EL (cell line): ENCODE results near the gene KLC1.
"Not testable (repeated sequence)": the region's sequence is repeated elsewhere in the genome, so short reads cannot be mapped to it uniquely, and the experiment has no call there.

Experiments
- DNase-seq: peaks from one replicate; pipeline ENCODE4 v3.0.0-alpha.2; 2016

The KLC1 gene

DNA sequence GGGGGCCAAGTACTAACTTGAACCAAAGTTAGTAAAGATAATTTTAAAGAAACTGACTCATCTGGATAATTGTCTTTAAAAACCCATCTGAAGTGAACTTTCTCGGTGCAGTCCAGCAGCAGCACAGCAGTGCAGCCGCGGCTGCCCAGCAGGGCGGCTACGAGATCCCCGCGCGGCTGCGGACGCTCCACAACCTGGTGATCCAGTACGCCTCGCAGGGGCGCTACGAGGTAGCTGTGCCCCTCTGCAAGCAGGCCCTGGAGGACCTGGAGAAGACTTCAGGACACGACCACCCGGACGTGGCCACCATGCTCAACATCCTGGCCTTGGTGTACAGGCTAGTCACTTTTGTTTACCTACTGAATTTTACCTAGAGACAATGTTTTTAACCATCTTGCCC is 33.6 kb downstream of the KLC1 start:
- no peak for DNase-seq

DNA sequence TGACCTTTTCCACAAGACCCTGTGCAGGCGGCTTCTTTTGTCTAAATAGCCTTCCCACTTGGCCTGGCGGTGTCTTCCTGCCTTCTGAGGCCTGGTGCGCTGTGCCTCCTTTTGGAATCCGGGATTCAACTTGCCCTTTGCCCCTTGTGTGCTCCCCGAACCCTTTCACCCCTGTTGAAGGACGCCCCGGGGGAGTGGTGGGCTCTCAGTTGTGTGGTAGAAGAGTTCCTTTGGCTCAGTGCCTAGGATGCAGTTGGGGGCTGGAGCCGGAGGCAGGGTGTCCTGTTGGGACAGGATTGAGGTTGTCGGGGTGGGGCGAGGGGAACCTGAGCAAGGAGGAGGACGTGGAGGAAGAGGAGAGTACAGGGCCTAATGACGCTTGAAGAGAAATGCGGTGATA is 34.5 kb downstream of the KLC1 start:
- no peak for DNase-seq

DNA sequence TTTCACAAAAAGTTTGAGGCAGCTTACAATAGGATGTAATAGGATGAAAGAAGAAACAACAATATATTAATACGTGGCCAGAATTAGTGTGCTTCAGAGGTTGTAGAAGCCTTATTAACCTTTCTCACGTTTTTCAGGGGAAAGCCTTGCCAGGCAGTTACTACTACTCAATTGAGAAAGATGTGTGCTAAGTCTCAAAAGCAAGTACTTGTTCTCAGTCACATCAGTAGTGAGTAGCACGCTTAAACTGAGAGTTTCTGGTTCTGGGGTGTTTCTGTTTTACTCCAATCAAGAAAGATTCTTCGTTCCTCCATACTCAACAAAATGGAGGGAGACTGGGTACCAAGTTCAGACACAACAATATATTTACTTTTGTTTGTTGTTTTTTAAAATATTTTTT is 38.7 kb downstream of the KLC1 start:
- no peak for DNase-seq

DNA sequence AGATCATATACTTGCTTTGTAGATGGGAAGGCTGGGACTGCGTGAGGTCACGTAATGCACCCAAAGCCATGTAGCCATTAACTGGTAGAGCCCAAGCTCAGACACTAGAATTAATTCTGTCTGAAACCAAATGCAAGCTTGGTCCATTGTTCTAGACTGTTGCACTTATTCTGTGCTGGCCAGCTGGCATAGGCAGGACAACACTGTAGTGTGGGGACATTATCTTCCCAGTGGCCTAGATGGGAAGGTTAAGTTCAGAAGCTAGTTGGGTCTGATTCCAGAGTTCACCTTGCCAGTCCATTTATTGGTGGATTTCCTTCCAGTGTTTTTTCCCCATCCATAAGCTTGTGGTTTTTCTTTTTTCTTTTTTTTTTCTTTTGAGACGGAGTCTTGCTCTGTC is 39.1 kb downstream of the KLC1 start:
- no peak for DNase-seq

DNA sequence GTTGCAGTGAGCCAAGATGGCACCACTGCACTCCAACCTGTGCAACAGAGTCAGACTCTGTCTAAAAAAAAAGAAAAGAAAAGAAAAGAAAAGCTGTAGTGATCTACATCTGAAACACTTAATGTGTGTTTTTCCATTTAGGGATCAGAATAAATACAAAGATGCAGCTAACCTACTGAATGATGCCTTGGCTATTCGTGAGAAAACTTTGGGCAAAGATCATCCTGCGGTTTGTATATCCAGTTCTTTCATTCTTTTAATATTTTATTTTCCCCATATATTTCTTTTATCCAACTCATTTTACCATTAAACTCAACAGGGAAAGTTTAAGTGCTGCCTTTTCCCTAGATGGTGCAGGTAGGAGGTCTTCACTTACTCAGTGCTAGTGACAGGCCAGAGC is 40.4 kb downstream of the KLC1 start:
- DNase-seq, result no peak

DNA sequence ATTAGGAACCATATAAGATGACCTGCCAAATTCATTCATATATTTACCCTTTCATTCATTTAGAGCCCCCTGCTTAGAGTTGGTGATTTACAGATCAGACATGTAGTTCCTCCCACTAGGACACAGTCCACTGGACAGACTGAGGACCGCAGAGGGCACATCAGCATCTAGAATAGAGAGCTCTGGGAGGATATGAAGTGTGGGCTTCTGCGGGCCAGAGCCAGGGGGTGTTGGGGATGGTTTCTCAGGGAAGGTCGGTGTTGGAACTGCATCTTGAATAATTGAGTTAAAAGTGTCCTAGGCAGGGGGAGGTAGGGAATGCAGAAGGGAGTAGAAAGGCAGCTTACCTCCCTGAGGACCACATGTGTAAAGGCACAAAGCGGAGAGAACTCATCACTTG is 42.9 kb downstream of the KLC1 start:
- no peak for DNase-seq

DNA sequence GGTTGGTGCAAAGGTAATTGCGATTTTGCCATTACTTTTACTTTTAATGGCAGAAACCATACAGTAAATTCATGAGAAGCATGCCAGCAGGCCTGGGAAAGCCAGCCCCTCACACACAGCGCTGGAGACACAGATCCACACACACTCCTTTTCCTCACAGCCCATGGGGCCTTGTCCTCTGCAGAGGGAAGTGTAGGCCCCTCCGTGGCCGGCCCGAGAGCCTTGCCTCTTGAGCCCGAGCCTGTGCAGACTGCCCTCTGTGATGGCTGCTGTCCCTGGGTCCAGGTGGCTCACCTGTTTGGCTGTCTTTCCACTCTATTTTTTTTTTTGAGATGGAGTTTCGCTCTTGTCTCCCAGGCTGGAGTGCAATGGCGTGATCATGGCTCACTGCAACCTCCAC is 46.9 kb downstream of the KLC1 start:
- no peak for DNase-seq

DNA sequence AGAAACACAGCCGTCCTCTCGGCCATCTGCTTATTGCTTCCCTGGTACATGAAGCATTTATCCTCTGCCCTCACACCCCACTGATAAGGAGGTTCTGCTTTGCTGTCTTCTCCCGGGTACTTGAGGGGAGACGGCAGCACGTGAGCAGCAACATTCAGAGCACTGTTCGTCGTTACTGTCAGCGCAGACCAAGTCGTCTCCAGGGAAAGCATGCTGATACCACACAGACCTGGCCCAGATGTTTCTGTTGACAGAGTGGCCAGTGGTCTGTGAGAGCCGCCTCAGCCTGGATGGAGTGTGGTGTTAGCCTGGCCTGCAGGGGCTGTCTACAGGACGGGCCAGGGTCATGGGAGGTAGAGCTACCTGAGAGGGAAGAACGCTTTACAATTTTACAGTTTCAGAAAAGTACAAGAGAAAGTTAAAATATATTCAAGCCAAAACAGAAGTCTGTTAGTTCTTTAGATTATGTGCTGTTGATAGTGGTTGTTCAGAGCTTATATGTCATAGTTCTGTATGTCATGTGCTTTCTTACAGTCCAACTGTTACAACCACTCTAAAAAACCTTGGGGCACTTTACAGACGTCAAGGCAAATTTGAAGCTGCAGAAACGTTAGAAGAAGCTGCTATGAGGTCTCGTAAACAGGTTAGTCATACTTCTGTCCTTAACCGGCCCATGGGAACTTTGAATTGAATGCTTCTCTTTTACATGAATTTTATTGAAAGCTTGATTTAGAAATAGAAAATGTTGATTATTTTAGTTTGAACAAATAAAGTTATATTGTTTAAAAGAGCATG is 48.1 kb downstream of the KLC1 start:
- DNase-seq, result no peak

DNA sequence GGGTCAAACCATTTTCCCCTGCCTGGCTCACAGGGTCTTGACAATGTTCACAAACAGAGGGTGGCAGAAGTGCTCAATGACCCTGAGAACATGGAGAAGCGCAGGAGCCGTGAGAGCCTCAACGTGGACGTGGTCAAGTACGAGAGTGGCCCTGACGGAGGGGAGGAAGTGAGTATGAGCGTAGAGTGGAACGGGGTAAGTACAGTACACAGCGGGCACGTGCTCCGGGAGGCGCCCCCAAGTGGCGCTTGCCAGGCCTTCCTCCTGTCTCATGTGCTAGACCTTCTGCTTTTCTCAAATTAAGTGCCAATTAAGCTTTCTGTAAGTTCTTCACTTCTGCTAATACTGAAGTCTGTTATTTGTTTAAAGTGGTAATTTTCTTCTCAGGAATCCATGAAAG is 50.3 kb downstream of the KLC1 start:
- DNase-seq, result no peak

DNA sequence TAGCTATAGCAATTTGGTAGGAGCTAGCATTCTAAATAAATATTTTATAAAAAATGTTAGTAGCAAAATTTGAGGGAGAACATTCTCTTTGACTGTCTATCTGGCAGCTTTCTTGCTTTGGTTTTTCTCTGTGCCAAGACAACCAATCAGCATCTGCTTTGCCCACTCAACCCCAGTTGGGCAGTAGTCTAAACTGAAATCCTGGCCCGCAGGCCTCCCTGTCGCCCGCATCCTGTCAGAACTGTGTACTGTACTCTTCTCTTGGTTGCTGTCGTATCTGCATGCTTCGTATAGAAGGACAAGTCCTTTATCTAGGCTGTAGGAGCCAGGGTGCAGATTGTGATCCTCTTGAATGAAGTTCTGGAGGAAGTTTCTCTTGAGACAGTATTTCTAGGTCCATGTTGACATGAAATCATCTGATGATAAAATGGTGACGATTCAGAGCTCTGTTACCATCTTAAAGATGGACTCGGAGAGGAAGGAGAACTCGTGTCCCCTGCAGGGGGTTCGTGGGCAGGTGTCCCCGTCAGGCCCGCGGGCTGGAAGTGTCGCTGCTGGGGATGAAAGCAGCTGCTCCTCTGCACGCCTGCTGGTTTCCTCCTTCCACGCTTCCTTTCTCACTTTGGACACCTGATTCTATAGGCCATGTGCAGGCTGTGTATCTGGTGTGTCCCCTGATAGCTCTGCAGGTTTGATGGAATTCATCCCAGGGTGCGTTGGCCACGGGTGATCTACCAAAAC is 51.6 kb downstream of the KLC1 start:
- no peak for DNase-seq

DNA sequence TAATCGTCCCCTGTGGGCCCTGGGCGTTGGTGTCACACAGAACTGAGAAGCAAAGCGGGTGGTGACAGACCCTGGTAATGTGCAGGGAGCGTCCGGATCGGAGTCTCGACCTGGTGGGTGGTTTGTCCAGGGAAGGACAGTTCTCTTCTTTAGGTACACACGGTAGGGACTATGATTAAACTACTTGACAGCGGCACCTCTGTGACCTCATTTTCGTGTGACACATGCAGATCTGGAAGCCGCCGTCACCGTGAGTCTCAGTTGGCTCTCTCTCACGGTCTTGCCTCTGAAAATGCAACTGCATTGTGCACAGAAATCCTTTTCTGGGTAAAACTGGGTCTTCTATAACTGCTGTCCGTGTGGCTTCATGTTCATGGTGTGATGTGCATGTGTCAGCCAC is 54.1 kb downstream of the KLC1 start:
- no peak for DNase-seq

DNA sequence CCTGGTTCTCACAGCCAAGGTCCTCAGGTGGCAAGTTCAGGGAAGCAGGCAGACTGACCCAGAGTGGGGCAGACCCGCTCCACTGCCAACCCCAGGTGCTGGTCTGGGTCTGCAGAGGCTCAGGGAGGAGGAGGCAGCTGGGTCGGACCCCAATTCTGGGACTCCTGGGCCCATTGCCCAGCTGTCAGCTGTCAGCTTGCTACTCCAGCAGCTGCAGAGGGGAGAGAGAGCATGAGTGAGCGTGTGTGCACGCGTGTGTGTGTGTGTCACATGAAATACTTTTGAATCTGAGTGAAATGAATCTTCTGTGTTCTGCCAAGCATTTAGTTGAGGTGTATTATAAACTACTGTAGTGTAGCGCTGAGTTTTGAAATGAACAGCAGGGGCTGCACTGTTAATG is 55.5 kb downstream of the KLC1 start:
- no peak for DNase-seq

DNA sequence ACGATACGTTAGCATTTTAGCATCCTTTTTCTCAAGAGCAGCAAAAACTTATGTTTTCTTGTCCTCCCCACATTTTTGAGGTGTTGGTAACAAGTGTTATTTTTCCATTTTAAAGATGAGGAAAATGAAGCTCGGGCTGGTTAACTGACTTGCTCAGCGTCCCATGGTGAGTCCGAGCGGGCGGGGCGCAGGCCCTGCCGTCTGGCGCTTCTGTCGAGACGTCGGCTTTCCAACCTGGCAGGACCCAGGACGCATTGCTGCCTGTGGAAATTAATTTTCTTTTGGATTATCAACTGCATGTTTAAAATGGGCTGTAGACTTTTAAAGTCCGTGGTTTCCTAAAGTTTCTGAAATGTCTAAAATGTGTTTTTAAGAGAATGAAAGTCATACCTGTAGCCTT is 55.9 kb downstream of the KLC1 start:
- no peak for DNase-seq

DNA sequence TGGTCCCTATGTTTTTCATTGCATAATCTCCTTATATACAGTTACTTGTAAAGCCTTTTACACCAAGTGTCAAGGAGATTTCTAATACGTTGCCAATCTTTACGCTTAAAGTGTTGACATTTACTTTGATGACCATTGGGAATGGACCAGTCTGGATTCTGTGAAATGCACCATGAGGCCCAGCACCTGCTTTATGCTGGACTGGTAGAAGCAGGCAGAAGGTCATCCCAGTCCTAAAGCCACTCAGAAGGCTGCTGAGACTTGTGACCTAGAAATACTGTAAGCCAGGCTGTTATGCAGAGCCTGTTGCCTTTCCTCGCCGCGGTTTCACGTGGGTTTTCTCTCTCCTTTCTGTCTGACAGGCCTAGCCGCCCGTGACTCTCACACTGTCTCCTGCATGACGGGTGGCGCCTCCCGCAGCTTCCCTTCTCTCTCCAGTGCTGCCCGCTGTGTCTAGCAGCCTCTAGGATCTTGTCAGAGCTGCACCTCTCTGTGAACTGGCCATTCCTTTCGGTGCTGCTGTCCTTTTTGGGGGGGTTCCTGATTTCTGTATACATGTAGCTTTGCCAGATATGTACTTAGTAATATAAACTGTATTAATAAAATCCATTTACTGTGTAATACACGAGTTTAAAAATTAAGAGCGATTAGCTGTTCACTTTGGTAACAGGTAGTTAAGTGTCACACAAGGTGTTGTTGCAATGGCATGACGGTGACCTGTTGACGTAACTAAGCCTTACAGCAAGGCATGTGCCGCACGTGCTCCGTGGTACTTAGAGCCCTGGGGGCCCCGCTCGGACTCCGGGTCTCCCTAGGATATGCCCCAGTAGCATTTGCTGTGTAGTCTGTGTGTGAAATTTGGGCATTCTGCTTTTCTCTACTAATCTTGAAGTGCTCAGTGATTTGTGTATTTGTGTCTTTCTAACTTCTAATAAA is 56.5 kb downstream of the KLC1 start:
- no peak for DNase-seq

DNA sequence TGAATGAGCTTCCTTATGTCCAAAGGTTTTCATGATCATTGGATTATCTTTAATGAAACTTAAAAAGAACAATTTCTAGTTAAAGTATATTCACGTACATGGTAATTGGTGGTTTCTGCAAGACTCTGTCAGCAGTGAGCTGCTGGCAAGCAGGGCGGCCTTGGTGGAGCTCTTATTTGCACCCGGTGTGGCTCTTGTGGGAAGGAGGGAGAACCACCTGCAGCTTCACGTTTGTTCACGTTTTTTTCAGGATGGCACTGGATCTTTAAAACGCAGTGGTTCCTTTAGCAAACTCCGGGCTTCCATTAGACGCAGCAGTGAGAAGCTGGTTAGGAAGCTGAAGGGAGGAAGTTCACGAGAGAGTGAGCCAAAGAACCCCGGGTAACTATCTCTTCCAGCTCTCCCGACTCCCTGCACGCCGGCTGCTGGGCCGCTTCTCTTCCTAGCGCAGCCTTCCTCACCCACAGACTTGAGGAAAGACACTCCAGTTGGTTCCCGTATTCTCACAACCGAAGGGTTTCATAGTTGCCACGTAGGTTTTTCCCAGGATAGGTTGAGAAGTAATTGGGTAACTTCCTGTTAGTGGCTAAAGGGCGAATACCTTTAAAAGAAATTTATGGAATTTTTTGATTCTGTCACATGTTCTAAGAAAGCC is 57.9 kb downstream of the KLC1 start:
- peak; percentile 56 for DNase-seq

DNA sequence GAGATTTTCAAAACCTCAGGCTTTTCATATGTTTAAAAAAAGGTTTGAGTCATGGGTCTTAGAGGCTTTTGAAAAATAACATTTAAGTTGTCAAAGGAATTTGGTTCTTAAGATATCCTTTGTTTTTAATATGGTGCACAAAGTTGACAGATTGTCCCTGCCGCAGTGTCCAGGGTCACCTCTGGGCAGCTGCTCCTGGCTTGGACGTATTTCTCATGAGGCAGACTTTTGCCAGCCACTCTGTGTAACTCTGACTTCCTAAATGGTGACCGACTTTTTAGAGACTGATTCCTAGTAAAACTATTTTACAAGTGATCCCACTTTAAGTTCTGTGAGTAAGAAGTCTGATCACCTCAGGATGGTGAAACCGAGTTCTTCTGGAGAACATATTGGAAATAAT is 58.7 kb downstream of the KLC1 start:
- no peak for DNase-seq

DNA sequence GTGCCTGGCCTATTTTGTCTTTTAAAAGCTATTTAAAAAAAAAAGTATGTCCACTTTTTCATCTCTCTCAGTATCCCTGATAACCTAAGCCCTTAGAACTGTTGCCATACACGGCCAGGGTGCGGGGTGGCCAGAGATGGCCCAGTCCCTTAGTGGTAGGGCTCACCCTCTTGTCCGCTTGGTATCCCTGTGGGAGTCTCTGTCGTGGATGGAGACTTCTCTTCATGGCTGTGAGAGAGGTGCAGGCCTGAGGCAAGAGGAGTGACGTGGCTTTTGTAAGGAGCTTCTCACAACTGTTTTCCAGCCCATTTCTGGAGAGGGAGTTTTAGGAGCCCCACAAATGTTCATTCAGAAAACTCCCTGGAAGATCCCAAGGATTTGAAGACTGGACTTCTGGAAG is 59.4 kb downstream of the KLC1 start:
- peak; percentile 38 for DNase-seq

DNA sequence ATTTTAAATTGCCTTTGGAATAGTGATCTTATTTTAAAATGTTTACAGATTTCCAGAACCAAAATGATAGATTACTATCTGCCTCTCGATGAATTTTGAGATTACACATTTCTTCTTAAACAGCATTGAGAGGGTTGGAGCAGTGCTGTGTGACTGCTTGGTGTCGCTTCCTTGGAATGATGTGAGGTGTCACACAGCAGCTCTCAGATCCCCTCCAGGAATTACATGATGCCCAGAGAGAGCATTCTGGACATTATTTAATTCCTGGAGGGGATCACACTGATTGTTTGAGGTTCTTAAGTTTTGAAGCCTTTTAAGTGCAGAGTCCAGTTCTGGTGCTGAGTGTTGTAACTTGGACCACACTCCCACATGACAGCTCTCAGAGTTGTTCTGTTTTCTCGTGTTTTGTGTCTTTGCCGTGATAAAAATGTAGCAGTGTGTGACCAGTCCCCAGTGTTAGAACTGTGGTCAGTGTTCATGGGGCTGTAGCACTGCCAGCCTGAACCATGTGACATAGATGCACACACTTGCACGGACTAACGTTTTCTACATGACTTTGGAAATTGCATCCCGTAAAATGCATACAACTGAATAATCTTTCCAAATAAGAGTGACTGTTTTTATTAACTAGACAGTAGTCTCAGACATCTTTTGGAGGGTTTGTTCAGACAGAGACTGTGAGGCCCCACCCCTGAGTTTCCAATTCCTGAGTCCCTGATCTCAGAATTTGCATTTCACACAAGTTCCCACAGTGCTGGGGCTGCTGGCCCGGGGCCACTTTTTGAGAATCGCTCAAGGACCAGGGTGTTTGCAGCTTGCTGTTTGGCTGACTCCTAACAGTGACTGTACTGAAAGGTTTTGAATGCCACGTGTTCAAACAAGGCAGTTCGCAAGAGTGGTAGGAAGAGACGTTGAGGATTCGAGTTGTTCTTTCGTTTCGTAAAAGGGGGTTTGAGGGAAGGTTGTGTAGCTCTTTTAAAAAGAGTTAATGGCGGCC is 60.2 kb downstream of the KLC1 start:
- DNase-seq, result peak; percentile 72

DNA sequence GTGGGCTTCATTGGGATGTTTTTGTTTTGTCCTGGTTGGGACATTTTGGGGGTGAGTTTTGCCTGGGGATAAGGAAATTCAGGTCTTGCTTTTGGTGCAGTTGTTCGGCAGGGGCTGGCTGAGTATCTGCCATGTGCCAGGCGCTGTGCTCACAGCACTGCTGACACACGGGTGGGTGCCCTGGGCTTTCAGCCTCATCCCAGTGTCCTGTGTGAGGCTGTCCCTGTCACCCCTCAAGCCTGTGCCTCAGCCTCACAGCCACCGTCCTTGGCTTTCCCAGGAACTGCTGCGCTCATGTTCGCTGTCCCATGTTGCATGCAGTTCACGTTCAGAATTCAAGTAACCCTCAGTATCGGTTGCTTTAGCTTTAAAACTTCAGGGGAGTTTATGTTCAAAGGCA is 61.3 kb downstream of the KLC1 start:
- DNase-seq, result no peak

DNA sequence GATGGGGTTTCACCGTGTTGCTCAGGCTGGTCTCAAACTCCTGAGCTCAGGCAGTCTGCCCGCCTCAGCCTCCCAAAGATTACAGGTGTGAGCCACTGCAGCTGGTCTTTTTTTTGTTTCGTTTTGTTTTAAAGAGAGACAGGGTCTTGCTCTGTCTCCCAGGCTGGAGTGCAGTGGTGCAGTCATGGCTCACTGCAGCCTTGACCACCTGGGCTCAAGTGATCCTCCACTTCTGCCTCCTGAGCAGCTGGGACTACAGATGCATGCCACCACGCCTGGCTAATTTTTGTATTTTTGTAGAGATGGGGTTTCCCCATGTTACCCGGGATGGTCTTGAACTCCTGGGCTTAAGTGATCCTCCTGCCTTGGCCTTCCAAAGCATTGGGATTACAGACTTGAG is 62.6 kb downstream of the KLC1 start:
- not testable (repeated sequence) for DNase-seq

DNA sequence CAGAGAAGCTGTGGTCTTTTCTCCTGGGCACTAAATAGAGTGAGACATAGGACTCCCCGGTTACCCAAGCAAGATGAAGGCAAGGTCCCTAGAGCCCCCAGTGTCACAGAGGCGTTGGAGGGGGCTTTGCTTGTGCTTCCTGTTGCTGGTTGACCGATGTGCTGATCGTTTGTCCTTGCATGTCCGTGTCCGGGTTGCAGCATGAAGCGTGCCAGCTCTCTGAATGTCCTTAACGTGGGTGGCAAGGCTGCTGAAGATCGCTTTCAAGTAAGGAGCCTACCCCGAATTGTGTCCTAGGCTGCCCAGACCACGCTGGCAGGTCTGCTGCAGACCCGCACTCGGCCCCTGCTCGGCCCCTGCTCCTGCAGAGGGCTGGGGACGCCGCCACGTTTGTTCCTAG is 63.1 kb downstream of the KLC1 start:
- DNase-seq, result no peak

DNA sequence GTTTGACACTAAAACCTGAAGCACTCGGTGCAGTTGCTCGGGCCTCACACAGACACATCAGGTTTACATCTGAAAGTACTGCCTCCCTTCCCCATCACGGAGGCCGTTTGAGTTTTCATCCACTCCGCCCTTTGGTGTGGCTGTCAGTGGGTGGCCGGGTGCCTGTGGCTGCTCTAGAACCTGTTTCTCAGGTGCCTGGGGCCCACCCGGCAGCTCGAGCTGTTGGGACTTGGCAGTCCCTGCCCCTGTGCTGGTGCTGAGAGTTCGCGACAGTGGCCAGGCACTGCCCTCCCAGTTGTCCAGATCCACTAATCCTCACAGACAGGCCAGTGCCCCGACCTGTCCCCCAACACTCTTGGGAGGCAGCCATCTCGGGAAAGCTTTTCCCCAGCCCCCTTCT is 63.9 kb downstream of the KLC1 start:
- no peak for DNase-seq
